A673 (cell line): ENCODE results near the gene SND1. TPM values are rescaled to one million over a fixed set of nuclear protein-coding genes. Genes with fewer than 3 reads are reported as not detected.
A peak's percentile ranks its signal among the peaks of the same experiment; 100 is the strongest.

Source experiments
- BruUV-seq: library from RNA; stranded (reverse); fragments of 400-500 nt; replicated peaks from 2 replicates; lab custom pipeline; 2021; lab: Mats Ljungman, UMichigan
- CTCF ChIA-PET: fragments of 300-600 bp; sonication (Branson Sonifier 250); formaldehyde crosslinking; loops from one replicate; lab custom pipeline; 2022; ENCODE audit warnings: antibody characterized with exemption; lab: Charles Lee
- POLR2A ChIA-PET: fragments of 300-600 bp; sonication (Branson Sonifier 250); formaldehyde crosslinking; loops from one replicate; lab custom pipeline; 2022; ENCODE audit warnings: antibody characterized with exemption; ENCODE audit not compliant: low non-redundant PET; lab: Charles Lee
- DNase-seq: peaks from one replicate; pipeline ENCODE4 v3.0.0-alpha.2; 2015; ENCODE audit warnings: low spot score
- H3K27ac ChIP-seq: fragments of 200-600 bp; sonication (generic); 2 replicates; pipeline ENCODE4 v1.5.1; 2016; ENCODE audit warnings: mixed run types, low read depth, mild to moderate bottlenecking, mixed read lengths, antibody characterized with exemption, low read length; ENCODE audit not compliant: poor library complexity, severe bottlenecking
- H3K27me3 ChIP-seq: fragments of 200-600 bp; sonication (generic); replicated peaks from 2 replicates; pipeline ENCODE4 v1.6.1; 2017; ENCODE audit warnings: mixed run types, low read depth, mild to moderate bottlenecking, mixed read lengths, antibody characterized with exemption, low read length; ENCODE audit not compliant: insufficient read depth, poor library complexity
- H3K36me3 ChIP-seq: fragments of 200-600 bp; sonication (generic); 2 replicates; pipeline ENCODE4 v1.6.1; 2016; ENCODE audit warnings: mixed run types, mild to moderate bottlenecking, mixed read lengths, antibody characterized with exemption, low read length; ENCODE audit not compliant: insufficient read depth, poor library complexity, severe bottlenecking
- H3K4me1 ChIP-seq: fragments of 200-600 bp; sonication (generic); 2 replicates; pipeline ENCODE4 v1.6.1; 2017; ENCODE audit warnings: mixed run types, mild to moderate bottlenecking, mixed read lengths, antibody characterized with exemption, low read length; ENCODE audit not compliant: insufficient read depth, poor library complexity, severe bottlenecking
- H3K4me3 ChIP-seq: fragments of 200-600 bp; sonication (generic); 2 replicates; pipeline ENCODE4 v1.5.1; 2016; ENCODE audit warnings: low read depth, mixed run types, mild to moderate bottlenecking, mixed read lengths, low read length; ENCODE audit not compliant: poor library complexity, severe bottlenecking
- H3K9me3 ChIP-seq: fragments of 200-600 bp; sonication (generic); 2 replicates; pipeline ENCODE4 v1.6.1; 2016; ENCODE audit warnings: mixed run types, low read depth, mild to moderate bottlenecking, mixed read lengths, antibody characterized with exemption, low read length; ENCODE audit not compliant: poor library complexity, severe bottlenecking
- CTCF ChIP-seq: fragments of 300-800, 200-600 bp; sonication (generic); conservative IDR thresholded peaks from 2 replicates; pipeline ENCODE4 v1.5.1; 2017; ENCODE audit warnings: low read depth, mild to moderate bottlenecking, antibody characterized with exemption, low read length, moderate library complexity, mixed read lengths
- EZH2 ChIP-seq: fragments of 200-600 bp; sonication (generic); IDR thresholded peaks from 2 replicates; pipeline ENCODE4 v1.6.1; 2017; ENCODE audit warnings: borderline replicate concordance, low read depth, mild to moderate bottlenecking, mixed read lengths, antibody characterized with exemption, low read length; ENCODE audit not compliant: poor library complexity, severe bottlenecking
- intact Hi-C: fragments of 100-400 bp; cut with micrococcal nuclease; formaldehyde crosslinking; loops from one replicate; pipeline ENCODE4 v1.10.0; 2022; ENCODE audit not compliant: unreplicated experiment
- total RNA-seq: library from RNA; stranded (reverse); gene quantifications from 2 replicates; pipeline ENCODE4 v1.2.3, GENCODE V29; 2021

The SND1 gene
- total RNA-seq, 1 experiment from 2014 or later: 177 TPM

GRCh38 chr7:128020159-128020558, 368.2 kb downstream of the SND1 start:
- no peaks in the 10 kb centered on the region for H3K27me3 ChIP-seq
- ChIA-PET POLR2A (no interaction called here), CTCF (no interaction called here)
- peak; percentile 52 for DNase-seq
- H3K27ac ChIP-seq: peak overlapping the region; percentile 6
- H3K36me3 ChIP-seq: no peaks in the 10 kb centered on the region
- intact Hi-C loops: no loop called here
- no peak overlapping the region for H3K4me3 ChIP-seq
- peaks cover 40% of the 10 kb centered on the region for H3K4me1 ChIP-seq
- TF ChIP-seq CTCF (peak; percentile 60), EZH2 (no peak)
- BruUV-seq: no TSS peak
- H3K9me3 ChIP-seq: no peaks in the 10 kb centered on the region

- BruUV-seq: no TSS peak
- Histone ChIP-seq H3K4me1 (peaks cover 52% of the 10 kb centered on the region), H3K27ac (no peak overlapping the region), H3K36me3 (no peaks in the 10 kb centered on the region), H3K4me3 (no peak overlapping the region), H3K27me3 (no peaks in the 10 kb centered on the region), H3K9me3 (no peaks in the 10 kb centered on the region)
- CTCF ChIA-PET: interaction anchor here (0.5 kb wide), 1 partner anchor 9 kb away, joined by 3 read pairs; no protein-coding TSS in a partner anchor
- POLR2A ChIA-PET: no interaction called here
- DNase-seq: no peak
- TF ChIP-seq EZH2 (no peak), CTCF (no peak)
- intact Hi-C loops: no loop called here
These were observed 369.4 kb downstream of the SND1 start for GRCh38 chr7:128021366-128021765.

- Histone ChIP-seq H3K36me3 (no peaks in the 10 kb centered on the region), H3K27ac (no peak overlapping the region), H3K4me3 (no peak overlapping the region), H3K4me1 (peaks cover 67% of the 10 kb centered on the region), H3K9me3 (no peaks in the 10 kb centered on the region), H3K27me3 (no peaks in the 10 kb centered on the region)
- DNase-seq: no peak
- BruUV-seq: no TSS peak
- intact Hi-C loops: no loop called here
- TF ChIP-seq EZH2 (no peak), CTCF (no peak)
- ChIA-PET POLR2A (no interaction called here), CTCF (no interaction called here)
These were observed 370.9 kb downstream of the SND1 start for GRCh38 chr7:128022631-128023532.
